PFSK-1 (cell line): ENCODE measurements around the gene NMD3.

Experiments
- FOXP2 ChIP-seq: optimal IDR thresholded peaks from 2 replicates; pipeline ENCODE3; 2011; ENCODE audit warnings: borderline replicate concordance, control low read depth, inconsistent platforms; ENCODE audit not compliant: insufficient read depth; ENCODE audit errors: extremely low read length, extremely low read depth
- POLR2AphosphoS5 ChIP-seq: IDR thresholded peaks from 2 replicates; pipeline ENCODE4 v1.6.1; 2012; ENCODE audit warnings: low read depth, mild to moderate bottlenecking, control low read depth, low read length, moderate library complexity
- SIN3A ChIP-seq: IDR thresholded peaks from 2 replicates; pipeline ENCODE4 v1.6.1; 2012; ENCODE audit warnings: mild to moderate bottlenecking, low read length, moderate library complexity, borderline replicate concordance; ENCODE audit not compliant: insufficient read depth
- TAF1 ChIP-seq: IDR thresholded peaks from 2 replicates; pipeline ENCODE4 v1.6.1; 2012; ENCODE audit warnings: low read length, control low read depth, borderline replicate concordance; ENCODE audit not compliant: insufficient read depth
- TF ChIP-seq, protein P1 (sequence below), 2 experiments: IDR thresholded peaks; 2 replicates each; pipeline versions ENCODE4 v1.6.1 to v1.8.0; 2011 to 2012; ENCODE audit warnings: low read depth in 2 of 2, low read length in 2 of 2, control low read depth in 1 of 2, inconsistent platforms in 1 of 2, mild to moderate bottlenecking in 1 of 2, moderate library complexity in 1 of 2; ENCODE audit not compliant: insufficient read depth in 1 of 2

Gene NMD3

DNA sequence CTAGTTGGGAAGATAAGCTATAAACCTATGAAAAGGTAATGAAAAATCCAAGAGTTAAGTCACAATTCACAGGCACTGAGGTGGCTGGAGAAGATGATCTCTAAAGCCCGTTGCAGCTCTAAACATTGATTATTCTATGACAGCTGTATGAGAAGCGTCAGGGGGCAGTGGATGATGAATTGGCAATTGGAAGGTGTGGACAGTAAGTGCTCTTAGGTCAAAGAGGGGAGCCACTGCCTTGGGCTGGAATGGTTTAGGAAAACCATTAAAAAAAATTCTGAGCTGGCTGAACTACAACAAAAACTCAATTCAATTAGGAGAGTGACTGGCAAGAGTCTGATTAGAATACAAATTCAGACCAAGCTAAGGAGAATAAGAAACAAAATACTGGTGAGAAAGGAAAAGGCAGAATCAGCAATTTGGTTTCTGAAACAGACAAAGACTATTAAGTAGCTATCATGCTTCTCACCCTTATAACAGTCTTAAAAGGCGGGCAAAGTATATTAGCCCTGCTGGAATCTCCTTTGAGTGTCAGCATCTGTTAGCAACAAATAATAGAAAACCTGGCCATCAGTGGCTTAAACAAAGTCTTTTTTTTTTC is 8.8 kb upstream of the NMD3 start:
- no peak for TF ChIP-seq FOXP2
- TF ChIP-seq, protein P1, sequence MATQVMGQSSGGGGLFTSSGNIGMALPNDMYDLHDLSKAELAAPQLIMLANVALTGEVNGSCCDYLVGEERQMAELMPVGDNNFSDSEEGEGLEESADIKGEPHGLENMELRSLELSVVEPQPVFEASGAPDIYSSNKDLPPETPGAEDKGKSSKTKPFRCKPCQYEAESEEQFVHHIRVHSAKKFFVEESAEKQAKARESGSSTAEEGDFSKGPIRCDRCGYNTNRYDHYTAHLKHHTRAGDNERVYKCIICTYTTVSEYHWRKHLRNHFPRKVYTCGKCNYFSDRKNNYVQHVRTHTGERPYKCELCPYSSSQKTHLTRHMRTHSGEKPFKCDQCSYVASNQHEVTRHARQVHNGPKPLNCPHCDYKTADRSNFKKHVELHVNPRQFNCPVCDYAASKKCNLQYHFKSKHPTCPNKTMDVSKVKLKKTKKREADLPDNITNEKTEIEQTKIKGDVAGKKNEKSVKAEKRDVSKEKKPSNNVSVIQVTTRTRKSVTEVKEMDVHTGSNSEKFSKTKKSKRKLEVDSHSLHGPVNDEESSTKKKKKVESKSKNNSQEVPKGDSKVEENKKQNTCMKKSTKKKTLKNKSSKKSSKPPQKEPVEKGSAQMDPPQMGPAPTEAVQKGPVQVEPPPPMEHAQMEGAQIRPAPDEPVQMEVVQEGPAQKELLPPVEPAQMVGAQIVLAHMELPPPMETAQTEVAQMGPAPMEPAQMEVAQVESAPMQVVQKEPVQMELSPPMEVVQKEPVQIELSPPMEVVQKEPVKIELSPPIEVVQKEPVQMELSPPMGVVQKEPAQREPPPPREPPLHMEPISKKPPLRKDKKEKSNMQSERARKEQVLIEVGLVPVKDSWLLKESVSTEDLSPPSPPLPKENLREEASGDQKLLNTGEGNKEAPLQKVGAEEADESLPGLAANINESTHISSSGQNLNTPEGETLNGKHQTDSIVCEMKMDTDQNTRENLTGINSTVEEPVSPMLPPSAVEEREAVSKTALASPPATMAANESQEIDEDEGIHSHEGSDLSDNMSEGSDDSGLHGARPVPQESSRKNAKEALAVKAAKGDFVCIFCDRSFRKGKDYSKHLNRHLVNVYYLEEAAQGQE (IDR thresholded peaks at IDR 0.05; ENCODE audit: insufficient read depth in 1 of 2, low read depth in 2 of 2, low read length in 2 of 2) = no peak
- no peak for TF ChIP-seq POLR2AphosphoS5
- TF ChIP-seq SIN3A = no peak
- no peak for TF ChIP-seq TAF1

- TF ChIP-seq SIN3A = no peak
- TF ChIP-seq TAF1 = no peak
- no peak for TF ChIP-seq POLR2AphosphoS5
- TF ChIP-seq, protein P1 (IDR thresholded peaks at IDR 0.05; ENCODE audit: insufficient read depth in 1 of 2, low read depth in 2 of 2, low read length in 2 of 2) = no peak
- no peak for TF ChIP-seq FOXP2
Observed at GRCh38 chr3:161212906-161213305, 8.2 kb upstream of the NMD3 start.

DNA sequence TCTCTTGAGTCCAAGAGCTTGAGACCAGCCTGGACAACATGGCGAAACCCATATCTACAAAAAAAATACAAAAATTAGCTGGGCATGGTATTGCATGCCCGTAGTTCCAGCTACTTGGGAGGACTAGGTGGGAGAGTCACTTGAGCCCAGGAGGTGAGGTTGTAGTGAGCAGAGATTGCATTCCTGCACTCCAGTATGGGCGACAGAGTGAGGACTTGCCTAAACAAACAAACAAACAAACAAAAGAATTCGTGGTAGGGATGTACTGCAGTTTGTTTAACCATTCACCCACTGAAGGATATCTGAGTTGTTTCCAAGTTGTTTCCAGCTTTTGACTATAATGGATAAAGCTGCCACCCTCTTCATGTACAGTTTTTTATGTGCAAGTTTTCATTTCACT is 7.5 kb upstream of the NMD3 start:
- TF ChIP-seq POLR2AphosphoS5 = no peak
- TF ChIP-seq SIN3A = no peak
- TF ChIP-seq, protein P1 (IDR thresholded peaks at IDR 0.05; ENCODE audit: insufficient read depth in 1 of 2, low read depth in 2 of 2, low read length in 2 of 2) = no peak
- no peak for TF ChIP-seq TAF1
- TF ChIP-seq FOXP2 = no peak

- TF ChIP-seq, protein P1 (IDR thresholded peaks at IDR 0.05; ENCODE audit: insufficient read depth in 1 of 2, low read depth in 2 of 2, low read length in 2 of 2) = no peak
- TF ChIP-seq POLR2AphosphoS5 (no peak), SIN3A (no peak), FOXP2 (no peak), TAF1 (no peak)
Observed at GRCh38 chr3:161215185-161215584, 5.9 kb upstream of the NMD3 start.

DNA sequence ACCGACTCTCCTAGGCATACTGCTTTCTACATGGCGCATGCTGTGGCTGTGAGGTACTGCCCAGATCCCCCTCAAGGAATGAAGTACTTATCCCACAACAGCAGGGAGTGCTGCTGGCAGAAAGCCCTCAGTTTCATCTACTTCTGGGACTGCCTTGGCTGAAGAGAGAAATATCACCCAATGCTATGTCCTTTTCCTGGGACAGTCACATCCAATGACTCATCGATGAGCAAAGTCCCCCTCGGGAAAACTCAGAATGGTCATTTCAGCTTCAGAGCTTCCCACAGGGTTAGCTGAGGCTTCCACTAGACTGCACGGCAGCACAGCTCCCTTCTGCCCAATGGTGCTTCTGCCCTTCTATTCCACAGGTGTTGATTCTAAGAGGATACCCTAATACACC is 3.6 kb upstream of the NMD3 start:
- TF ChIP-seq, protein P1 (IDR thresholded peaks at IDR 0.05; ENCODE audit: insufficient read depth in 1 of 2, low read depth in 2 of 2, low read length in 2 of 2) = no peak
- no peak for TF ChIP-seq POLR2AphosphoS5
- TF ChIP-seq SIN3A = no peak
- TF ChIP-seq TAF1 = no peak
- TF ChIP-seq FOXP2 = no peak
